ENCODE data around the gene GTPBP6.
"Not testable (repeated sequence)": the region's sequence is repeated elsewhere in the genome, so short reads cannot be mapped to it uniquely, and the experiment has no call there.

Gene GTPBP6

DNA sequence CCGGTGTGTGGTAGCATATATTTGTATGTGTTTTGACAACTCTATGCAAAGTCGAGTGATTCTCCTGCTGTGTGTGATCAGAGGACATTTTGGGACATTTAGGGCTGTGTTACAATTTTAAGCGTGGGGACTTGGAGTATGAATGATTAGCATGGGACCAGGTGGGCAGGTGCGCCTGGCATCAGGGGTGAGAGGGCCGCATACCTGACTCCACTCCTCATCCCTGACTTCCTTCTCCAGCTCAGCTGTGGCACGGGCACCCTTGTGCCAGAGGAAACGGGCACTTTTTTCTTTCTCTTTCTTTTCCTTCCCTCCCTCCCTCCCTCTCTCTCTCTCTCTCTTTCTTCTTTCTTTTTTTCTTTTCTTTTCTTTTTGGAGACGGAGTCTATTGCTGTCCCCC is 53.1 kb downstream of the GTPBP6 start:
- no peak for ATAC-seq

DNA sequence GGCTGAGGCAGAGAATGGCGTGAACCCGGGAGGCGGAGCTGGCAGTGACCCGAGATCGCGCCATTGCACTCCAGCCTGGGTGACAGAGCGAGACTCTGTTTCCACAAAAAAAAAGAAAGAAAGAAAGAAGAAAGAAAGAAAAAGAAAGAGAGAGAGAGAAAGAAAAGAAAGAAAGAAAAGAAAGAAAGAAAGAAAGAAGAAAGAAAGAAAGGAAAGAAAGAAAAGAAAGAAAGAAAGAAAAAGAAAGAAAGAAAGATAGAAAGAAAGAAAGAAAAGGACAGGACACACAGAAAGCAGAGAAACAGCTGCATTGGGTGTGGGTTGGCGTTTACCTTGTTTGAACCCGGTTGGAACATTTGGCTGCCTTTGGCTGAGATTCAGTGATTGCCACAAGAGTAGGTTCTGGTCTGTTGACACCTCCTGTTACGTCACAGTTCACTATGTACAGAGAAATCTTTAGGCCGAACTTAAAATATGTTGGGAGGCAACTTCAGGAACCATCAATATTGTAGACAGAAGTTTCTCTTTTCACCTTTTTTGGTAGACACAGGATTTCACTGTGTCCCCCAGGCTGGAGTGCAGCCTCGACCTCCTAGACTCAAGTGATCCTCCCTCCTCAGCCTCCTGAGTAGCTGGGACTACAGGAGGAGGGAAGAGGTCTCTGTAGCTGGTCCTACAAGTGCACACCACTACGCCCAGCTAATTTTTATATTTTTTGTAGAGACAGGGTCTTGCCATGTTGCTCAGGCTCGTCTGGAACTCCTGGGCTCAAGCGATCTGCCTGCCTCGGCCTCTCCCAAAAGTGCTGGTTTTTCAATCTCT is 53.8 kb downstream of the GTPBP6 start:
- TF ChIP-seq RARB (CRISPR knock-in tag; IDR thresholded peaks at IDR 0.05) (no peak), CSDC2 (CRISPR knock-in tag; IDR thresholded peaks at IDR 0.05) (no peak), SNAI2 (CRISPR knock-in tag; IDR thresholded peaks at IDR 0.05) (no peak), ZC3H10 (CRISPR knock-in tag; IDR thresholded peaks at IDR 0.05) (no peak), BACH2 (CRISPR knock-in tag; IDR thresholded peaks at IDR 0.05; ENCODE audit: borderline replicate concordance) (no peak), ZFP3 (CRISPR knock-in tag; IDR thresholded peaks at IDR 0.05) (no peak), ARNTL (CRISPR knock-in tag; IDR thresholded peaks at IDR 0.05; ENCODE audit: borderline replicate concordance, low read depth) (no peak), ZNF8 (CRISPR knock-in tag; IDR thresholded peaks at IDR 0.05) (no peak)
- TF ChIP-seq, protein P1, sequence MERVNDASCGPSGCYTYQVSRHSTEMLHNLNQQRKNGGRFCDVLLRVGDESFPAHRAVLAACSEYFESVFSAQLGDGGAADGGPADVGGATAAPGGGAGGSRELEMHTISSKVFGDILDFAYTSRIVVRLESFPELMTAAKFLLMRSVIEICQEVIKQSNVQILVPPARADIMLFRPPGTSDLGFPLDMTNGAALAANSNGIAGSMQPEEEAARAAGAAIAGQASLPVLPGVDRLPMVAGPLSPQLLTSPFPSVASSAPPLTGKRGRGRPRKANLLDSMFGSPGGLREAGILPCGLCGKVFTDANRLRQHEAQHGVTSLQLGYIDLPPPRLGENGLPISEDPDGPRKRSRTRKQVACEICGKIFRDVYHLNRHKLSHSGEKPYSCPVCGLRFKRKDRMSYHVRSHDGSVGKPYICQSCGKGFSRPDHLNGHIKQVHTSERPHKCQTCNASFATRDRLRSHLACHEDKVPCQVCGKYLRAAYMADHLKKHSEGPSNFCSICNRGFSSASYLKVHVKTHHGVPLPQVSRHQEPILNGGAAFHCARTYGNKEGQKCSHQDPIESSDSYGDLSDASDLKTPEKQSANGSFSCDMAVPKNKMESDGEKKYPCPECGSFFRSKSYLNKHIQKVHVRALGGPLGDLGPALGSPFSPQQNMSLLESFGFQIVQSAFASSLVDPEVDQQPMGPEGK (CRISPR knock-in tag; IDR thresholded peaks at IDR 0.05; ENCODE audit: borderline replicate concordance) = no peak
- TF ChIP-seq, protein P2, sequence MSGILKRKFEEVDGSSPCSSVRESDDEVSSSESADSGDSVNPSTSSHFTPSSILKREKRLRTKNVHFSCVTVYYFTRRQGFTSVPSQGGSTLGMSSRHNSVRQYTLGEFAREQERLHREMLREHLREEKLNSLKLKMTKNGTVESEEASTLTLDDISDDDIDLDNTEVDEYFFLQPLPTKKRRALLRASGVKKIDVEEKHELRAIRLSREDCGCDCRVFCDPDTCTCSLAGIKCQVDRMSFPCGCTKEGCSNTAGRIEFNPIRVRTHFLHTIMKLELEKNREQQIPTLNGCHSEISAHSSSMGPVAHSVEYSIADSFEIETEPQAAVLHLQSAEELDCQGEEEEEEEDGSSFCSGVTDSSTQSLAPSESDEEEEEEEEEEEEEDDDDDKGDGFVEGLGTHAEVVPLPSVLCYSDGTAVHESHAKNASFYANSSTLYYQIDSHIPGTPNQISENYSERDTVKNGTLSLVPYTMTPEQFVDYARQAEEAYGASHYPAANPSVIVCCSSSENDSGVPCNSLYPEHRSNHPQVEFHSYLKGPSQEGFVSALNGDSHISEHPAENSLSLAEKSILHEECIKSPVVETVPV (CRISPR knock-in tag; IDR thresholded peaks at IDR 0.05) = no peak
- ATAC-seq = no peak

More for the DNA sequence above, 53.1 kb downstream of the GTPBP6 start:
- TF ChIP-seq ZC3H10 (CRISPR knock-in tag; IDR thresholded peaks at IDR 0.05) (no peak), TOX (CRISPR knock-in tag; IDR thresholded peaks at IDR 0.05; ENCODE audit: borderline replicate concordance) (no peak), ISL1 (CRISPR knock-in tag; IDR thresholded peaks at IDR 0.05) (no peak), SNAI2 (CRISPR knock-in tag; IDR thresholded peaks at IDR 0.05) (no peak), ZFP3 (CRISPR knock-in tag; IDR thresholded peaks at IDR 0.05) (no peak), GLIS3 (CRISPR knock-in tag; IDR thresholded peaks at IDR 0.05) (no peak), ZNF8 (CRISPR knock-in tag; IDR thresholded peaks at IDR 0.05) (no peak)
- TF ChIP-seq, protein P3, sequence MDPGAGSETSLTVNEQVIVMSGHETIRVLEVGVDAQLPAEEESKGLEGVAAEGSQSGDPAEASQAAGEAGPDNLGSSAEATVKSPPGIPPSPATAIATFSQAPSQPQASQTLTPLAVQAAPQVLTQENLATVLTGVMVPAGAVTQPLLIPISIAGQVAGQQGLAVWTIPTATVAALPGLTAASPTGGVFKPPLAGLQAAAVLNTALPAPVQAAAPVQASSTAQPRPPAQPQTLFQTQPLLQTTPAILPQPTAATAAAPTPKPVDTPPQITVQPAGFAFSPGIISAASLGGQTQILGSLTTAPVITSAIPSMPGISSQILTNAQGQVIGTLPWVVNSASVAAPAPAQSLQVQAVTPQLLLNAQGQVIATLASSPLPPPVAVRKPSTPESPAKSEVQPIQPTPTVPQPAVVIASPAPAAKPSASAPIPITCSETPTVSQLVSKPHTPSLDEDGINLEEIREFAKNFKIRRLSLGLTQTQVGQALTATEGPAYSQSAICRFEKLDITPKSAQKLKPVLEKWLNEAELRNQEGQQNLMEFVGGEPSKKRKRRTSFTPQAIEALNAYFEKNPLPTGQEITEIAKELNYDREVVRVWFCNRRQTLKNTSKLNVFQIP (CRISPR knock-in tag; IDR thresholded peaks at IDR 0.05; ENCODE audit: borderline replicate concordance, low read depth) = no peak
- TF ChIP-seq, protein P4, sequence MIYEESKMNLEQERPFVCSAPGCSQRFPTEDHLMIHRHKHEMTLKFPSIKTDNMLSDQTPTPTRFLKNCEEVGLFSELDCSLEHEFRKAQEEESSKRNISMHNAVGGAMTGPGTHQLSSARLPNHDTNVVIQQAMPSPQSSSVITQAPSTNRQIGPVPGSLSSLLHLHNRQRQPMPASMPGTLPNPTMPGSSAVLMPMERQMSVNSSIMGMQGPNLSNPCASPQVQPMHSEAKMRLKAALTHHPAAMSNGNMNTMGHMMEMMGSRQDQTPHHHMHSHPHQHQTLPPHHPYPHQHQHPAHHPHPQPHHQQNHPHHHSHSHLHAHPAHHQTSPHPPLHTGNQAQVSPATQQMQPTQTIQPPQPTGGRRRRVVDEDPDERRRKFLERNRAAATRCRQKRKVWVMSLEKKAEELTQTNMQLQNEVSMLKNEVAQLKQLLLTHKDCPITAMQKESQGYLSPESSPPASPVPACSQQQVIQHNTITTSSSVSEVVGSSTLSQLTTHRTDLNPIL (CRISPR knock-in tag; IDR thresholded peaks at IDR 0.05; ENCODE audit: low read depth) = no peak

DNA sequence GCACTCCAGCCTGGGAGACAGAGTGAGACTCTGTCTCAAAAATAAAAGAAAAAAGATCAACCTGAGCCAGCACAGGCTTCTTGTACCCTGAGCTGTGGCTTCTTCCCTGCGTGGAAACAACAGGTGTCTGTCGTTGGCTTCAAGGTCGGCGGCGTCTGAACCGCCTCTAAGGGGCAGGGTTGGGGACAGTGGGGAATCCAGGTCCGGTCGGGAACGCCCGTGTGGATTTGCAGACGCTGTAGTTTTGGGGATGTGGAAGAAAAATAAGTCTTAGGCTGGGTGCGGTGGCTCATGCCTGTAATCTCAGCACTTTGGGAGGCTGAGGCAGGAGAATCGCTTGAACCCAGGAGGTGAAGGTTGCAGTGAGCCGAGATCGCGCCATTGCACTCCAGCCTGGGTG is 54.6 kb downstream of the GTPBP6 start:
- not testable (repeated sequence) for ATAC-seq

DNA sequence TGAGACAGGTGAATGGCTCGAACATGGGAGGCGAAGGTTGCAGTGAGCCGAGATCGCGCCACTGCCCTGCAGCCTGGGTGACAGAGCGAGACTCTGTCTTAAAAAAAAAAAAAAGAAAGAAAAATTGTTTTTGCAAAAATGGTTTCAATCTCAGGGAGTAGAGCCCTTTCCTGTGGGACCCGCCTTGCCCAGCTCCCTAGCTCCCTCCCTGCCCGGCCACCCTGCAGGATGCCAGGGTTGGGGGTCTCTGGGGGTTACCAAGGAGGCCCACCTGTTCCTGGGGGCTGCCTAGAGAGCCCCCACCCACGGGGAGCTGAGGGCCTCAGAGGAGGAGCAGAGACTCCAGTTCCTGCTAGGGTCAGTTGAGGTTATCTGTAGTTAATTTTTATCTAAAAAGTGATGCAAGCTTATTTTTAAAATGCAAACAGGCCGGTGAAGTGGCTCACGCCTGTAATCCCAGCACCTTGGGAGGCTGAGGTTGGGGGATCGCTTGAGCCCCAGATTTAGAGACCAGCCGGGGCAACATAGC is 56.2 kb downstream of the GTPBP6 start:
- no peak for TF ChIP-seq SNAI2 (CRISPR knock-in tag; IDR thresholded peaks at IDR 0.05)
- no peak for TF ChIP-seq ZFP30 (CRISPR knock-in tag; IDR thresholded peaks at IDR 0.05)
- TF ChIP-seq, protein P4 (CRISPR knock-in tag; IDR thresholded peaks at IDR 0.05; ENCODE audit: low read depth) = no peak
- TF ChIP-seq ESRRG (CRISPR knock-in tag; IDR thresholded peaks at IDR 0.05) = no peak
- TF ChIP-seq ZFP3 (CRISPR knock-in tag; IDR thresholded peaks at IDR 0.05) = no peak
- no peak for TF ChIP-seq ZNF8 (CRISPR knock-in tag; IDR thresholded peaks at IDR 0.05)
- no peak for TF ChIP-seq ZC3H10 (CRISPR knock-in tag; IDR thresholded peaks at IDR 0.05)
- TF ChIP-seq OSR1 (CRISPR knock-in tag; IDR thresholded peaks at IDR 0.05) = no peak
- TF ChIP-seq ZNF565 (CRISPR knock-in tag; conservative IDR thresholded peaks at IDR 0.05; ENCODE audit: low read depth) = no peak
- TF ChIP-seq ZNF70 (CRISPR knock-in tag; IDR thresholded peaks at IDR 0.05) = no peak
- TF ChIP-seq ARNTL (CRISPR knock-in tag; IDR thresholded peaks at IDR 0.05; ENCODE audit: borderline replicate concordance, low read depth) = no peak
- no peak for TF ChIP-seq TCF4 (CRISPR knock-in tag; IDR thresholded peaks at IDR 0.05; ENCODE audit: borderline replicate concordance)
- no peak for TF ChIP-seq ISL1 (CRISPR knock-in tag; IDR thresholded peaks at IDR 0.05)
- TF ChIP-seq CSDC2 (CRISPR knock-in tag; IDR thresholded peaks at IDR 0.05) = no peak
- ATAC-seq = no peak

Measured in SK-N-SH treated with all-trans-retinoic acid at 6 μM for 48 hours (cell line).